ENCODE measurements around the gene CPA2. TPM values are rescaled to one million over a fixed set of nuclear protein-coding genes. Genes with fewer than 3 reads are reported as not detected.
"Not testable (repeated sequence)": the region's sequence is repeated elsewhere in the genome, so short reads cannot be mapped to it uniquely, and the experiment has no call there.

CPA2 gene
- polyA plus RNA-seq, 1 donor = 28.4 TPM

GRCh38 chr7:130303982-130304381 is 37.3 kb downstream of the CPA2 start:
- H3K36me3 ChIP-seq (ENCODE audit: control insufficient read depth, insufficient read depth, low read length) = no peaks in the 10 kb centered on the region
- H3K4me3 ChIP-seq (ENCODE audit: low read length) = no peak overlapping the region
- H3K27me3 ChIP-seq (ENCODE audit: control insufficient read depth, insufficient read depth, low read length) = no peaks in the 10 kb centered on the region
- no peak for DNase-seq
- WGBS (ENCODE audit: insufficient coverage, low lambda C conversion rate) = no CpG with 5 or more reads among the region's 5 CpGs
- H3K4me1 ChIP-seq (ENCODE audit: control insufficient read depth, insufficient read depth, low read length) = no peaks in the 10 kb centered on the region
- H3K27ac ChIP-seq (ENCODE audit: low read length) = no peak overlapping the region
- no peaks in the 10 kb centered on the region for H3K9me3 ChIP-seq (ENCODE audit: control insufficient read depth, low read depth, low read length)

GRCh38 chr7:130304878-130305277 is 38.2 kb downstream of the CPA2 start:
- 100% methylated on average over 1 of the region's 3 CpGs for WGBS (ENCODE audit: insufficient coverage, low lambda C conversion rate)
- no peaks in the 10 kb centered on the region for H3K36me3 ChIP-seq (ENCODE audit: control insufficient read depth, insufficient read depth, low read length)
- no peak overlapping the region for H3K4me3 ChIP-seq (ENCODE audit: low read length)
- H3K27me3 ChIP-seq (ENCODE audit: control insufficient read depth, insufficient read depth, low read length) = no peaks in the 10 kb centered on the region
- no peak for DNase-seq
- H3K27ac ChIP-seq (ENCODE audit: low read length) = no peak overlapping the region
- H3K9me3 ChIP-seq (ENCODE audit: control insufficient read depth, low read depth, low read length) = no peaks in the 10 kb centered on the region
- no peaks in the 10 kb centered on the region for H3K4me1 ChIP-seq (ENCODE audit: control insufficient read depth, insufficient read depth, low read length)

DNA sequence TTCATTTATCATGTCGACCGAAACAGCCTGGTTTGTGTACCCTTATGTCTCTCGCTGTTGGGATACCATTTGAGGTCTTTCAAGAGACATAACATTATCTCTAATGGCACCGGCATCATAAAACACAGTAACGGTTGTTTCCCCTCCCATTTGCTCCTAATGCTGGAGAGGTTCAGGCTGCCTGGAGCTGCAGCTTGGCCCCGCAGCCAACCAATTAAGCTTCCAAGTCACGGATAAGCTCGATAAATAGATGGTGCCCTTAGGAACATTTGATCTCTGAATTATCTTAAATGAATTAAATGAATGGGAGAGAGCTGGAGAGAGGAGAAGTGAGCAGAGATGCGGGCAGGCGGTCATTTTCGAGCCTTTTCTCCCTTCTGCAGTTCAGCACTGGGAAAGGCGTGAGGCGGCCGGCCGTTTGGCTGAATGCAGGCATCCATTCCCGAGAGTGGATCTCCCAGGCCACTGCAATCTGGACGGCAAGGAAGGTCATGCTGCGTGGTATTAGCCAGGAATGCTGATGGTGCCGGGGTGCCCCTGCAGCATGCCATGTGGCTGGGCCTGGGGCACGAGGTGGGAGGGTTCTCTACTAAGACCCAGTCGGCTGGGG is 38.9 kb downstream of the CPA2 start:
- no peaks in the 10 kb centered on the region for H3K27me3 ChIP-seq (ENCODE audit: control insufficient read depth, insufficient read depth, low read length)
- DNase-seq = no peak
- H3K27ac ChIP-seq (ENCODE audit: low read length) = no peak overlapping the region
- no peaks in the 10 kb centered on the region for H3K36me3 ChIP-seq (ENCODE audit: control insufficient read depth, insufficient read depth, low read length)
- no peaks in the 10 kb centered on the region for H3K9me3 ChIP-seq (ENCODE audit: control insufficient read depth, low read depth, low read length)
- no peak overlapping the region for H3K4me3 ChIP-seq (ENCODE audit: low read length)
- H3K4me1 ChIP-seq (ENCODE audit: control insufficient read depth, insufficient read depth, low read length) = no peaks in the 10 kb centered on the region
- whole genome bisulfite sequencing (ENCODE audit: insufficient coverage, low lambda C conversion rate) = no CpG with 5 or more reads among the region's 21 CpGs

- no peaks in the 10 kb centered on the region for H3K36me3 ChIP-seq (ENCODE audit: control insufficient read depth, insufficient read depth, low read length)
- no peak for DNase-seq
- H3K27ac ChIP-seq (ENCODE audit: low read length) = no peak overlapping the region
- H3K4me1 ChIP-seq (ENCODE audit: control insufficient read depth, insufficient read depth, low read length) = no peaks in the 10 kb centered on the region
- H3K9me3 ChIP-seq (ENCODE audit: control insufficient read depth, low read depth, low read length) = no peaks in the 10 kb centered on the region
- no peaks in the 10 kb centered on the region for H3K27me3 ChIP-seq (ENCODE audit: control insufficient read depth, insufficient read depth, low read length)
- no CpG with 5 or more reads among the region's 6 CpGs for WGBS (ENCODE audit: insufficient coverage, low lambda C conversion rate)
- no peak overlapping the region for H3K4me3 ChIP-seq (ENCODE audit: low read length)
Observed at GRCh38 chr7:130309986-130310385, 43.3 kb downstream of the CPA2 start.

DNA sequence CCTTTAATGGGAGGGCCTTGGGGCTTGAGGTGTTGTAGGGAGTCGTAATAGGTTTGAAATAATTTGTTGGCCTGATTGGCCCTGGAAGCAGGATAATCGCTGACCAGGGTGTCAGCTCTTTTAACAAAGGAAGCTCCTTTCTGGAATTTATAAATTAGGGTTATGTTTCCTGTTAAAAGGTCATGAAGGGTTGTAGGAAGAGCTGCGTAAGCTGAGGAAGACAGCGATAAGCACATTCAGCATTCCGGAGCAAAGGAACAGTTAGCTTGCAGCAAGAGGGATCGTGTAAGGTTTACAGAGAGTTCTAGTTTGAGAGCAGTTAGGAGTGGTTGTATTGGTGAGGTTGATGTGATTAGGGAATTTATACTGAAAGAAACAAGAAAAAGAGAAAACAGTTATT is 47.6 kb downstream of the CPA2 start:
- WGBS (ENCODE audit: insufficient coverage, low lambda C conversion rate) = 100% methylated on average over 1 of the region's 6 CpGs
- DNase-seq = no peak
- Histone ChIP-seq H3K27ac (ENCODE audit: low read length) (no peak overlapping the region), H3K36me3 (ENCODE audit: control insufficient read depth, insufficient read depth, low read length) (no peaks in the 10 kb centered on the region), H3K9me3 (ENCODE audit: control insufficient read depth, low read depth, low read length) (no peaks in the 10 kb centered on the region), H3K4me1 (ENCODE audit: control insufficient read depth, insufficient read depth, low read length) (no peaks in the 10 kb centered on the region), H3K27me3 (ENCODE audit: control insufficient read depth, insufficient read depth, low read length) (no peaks in the 10 kb centered on the region), H3K4me3 (ENCODE audit: low read length) (no peak overlapping the region)

DNA sequence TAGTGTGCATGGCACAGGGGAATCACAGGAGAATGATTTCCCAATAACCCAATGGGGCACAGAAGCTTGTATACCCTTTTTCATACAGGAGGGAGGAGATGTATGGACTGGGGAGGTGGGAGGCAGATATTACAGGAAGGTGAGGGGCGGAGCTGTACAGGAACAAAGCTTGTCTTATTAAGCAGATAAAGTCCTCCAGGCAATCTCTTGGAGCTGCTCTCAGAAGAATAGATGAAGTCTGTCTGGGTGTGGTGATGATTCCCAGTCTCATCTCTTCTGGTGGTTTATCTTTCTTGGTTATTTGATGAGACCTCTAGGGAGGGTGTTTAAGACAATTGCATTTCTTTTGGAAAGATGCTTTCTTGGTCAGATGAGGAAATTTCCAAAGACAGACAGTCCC is 52.9 kb downstream of the CPA2 start:
- no peak overlapping the region for H3K4me3 ChIP-seq (ENCODE audit: low read length)
- no peaks in the 10 kb centered on the region for H3K9me3 ChIP-seq (ENCODE audit: control insufficient read depth, low read depth, low read length)
- H3K27ac ChIP-seq (ENCODE audit: low read length) = no peak overlapping the region
- no peaks in the 10 kb centered on the region for H3K27me3 ChIP-seq (ENCODE audit: control insufficient read depth, insufficient read depth, low read length)
- H3K36me3 ChIP-seq (ENCODE audit: control insufficient read depth, insufficient read depth, low read length) = no peaks in the 10 kb centered on the region
- DNase-seq = no peak
- no peaks in the 10 kb centered on the region for H3K4me1 ChIP-seq (ENCODE audit: control insufficient read depth, insufficient read depth, low read length)
- WGBS (ENCODE audit: insufficient coverage, low lambda C conversion rate) = no CpG with 5 or more reads among the region's 1 CpG

DNA sequence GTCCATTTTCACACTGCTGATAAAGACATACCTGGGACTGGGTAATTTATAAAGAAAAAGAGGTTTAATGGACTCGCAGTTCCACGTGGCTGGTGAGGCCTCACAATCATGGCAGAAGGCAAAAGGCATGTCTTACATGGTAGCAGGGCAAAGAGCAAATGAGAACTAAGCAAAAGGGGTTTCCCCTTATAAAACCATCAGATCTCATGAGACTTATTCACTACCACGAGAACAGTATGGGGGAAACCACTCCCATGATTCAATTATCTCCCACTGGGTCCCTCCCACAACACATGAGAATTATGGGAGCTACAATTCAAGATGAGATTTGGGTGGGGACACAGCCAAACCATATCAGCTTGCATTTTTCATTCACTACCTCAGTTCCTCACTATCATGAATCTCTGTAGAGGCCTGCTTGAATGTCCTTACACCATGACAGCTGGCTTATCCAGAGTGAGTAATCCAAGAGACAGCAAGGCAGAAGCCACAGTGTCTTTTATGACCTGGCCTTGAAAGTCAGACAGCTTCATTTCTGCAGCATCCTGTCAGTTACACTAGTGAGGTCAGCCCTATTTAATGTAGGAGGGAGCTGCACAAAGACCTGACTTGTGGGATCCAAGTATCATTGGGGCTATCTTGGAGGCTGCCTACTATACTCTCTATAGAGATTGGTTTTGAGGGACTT is 55.0 kb downstream of the CPA2 start:
- not testable (repeated sequence) for H3K27me3 ChIP-seq (ENCODE audit: control insufficient read depth, insufficient read depth, low read length); H3K4me3 ChIP-seq (ENCODE audit: low read length); H3K27ac ChIP-seq (ENCODE audit: low read length); DNase-seq; H3K9me3 ChIP-seq (ENCODE audit: control insufficient read depth, low read depth, low read length); H3K4me1 ChIP-seq (ENCODE audit: control insufficient read depth, insufficient read depth, low read length); H3K36me3 ChIP-seq (ENCODE audit: control insufficient read depth, insufficient read depth, low read length)
- no CpG with 5 or more reads among the region's 3 CpGs for WGBS (ENCODE audit: insufficient coverage, low lambda C conversion rate)

GRCh38 chr7:130322615-130323014 is 56.0 kb downstream of the CPA2 start:
- Histone ChIP-seq H3K27ac (ENCODE audit: low read length) (no peak overlapping the region), H3K4me1 (ENCODE audit: control insufficient read depth, insufficient read depth, low read length) (no peaks in the 10 kb centered on the region), H3K9me3 (ENCODE audit: control insufficient read depth, low read depth, low read length) (no peaks in the 10 kb centered on the region), H3K36me3 (ENCODE audit: control insufficient read depth, insufficient read depth, low read length) (no peaks in the 10 kb centered on the region), H3K27me3 (ENCODE audit: control insufficient read depth, insufficient read depth, low read length) (no peaks in the 10 kb centered on the region), H3K4me3 (ENCODE audit: low read length) (no peak overlapping the region)
- WGBS (ENCODE audit: insufficient coverage, low lambda C conversion rate) = no CpG with 5 or more reads among the region's 7 CpGs
- no peak for DNase-seq

DNA sequence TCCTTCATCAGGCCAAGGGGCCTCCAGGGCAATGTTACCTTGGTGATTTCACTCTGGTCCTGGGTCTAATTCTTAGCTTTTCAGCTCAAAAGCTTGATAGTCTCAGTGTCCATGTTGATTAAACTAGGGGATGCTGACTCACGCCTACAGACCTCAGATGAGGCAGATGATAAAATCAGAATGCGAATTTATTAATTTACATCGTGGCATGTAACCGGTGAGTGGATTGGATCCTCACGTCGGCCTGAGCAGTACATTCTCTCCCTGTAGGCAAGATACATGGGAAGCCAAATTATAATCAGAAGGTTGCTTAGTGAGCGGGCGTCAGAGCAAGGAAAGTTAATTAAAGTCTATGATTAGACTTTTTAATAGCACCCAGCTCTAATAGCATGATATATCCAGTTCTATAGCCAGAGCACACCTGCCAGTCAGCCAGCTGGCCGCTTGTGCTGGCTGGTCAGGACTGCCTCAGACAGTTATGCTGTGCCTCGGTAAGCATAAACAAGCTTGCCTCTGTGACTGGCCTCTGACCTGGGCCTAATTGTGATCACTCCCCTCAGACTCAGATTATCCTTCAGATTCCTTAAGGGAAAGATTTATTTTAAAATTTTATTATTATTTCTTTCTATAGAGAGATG is 57.8 kb downstream of the CPA2 start:
- Histone ChIP-seq H3K36me3 (ENCODE audit: control insufficient read depth, insufficient read depth, low read length) (no peaks in the 10 kb centered on the region), H3K27ac (ENCODE audit: low read length) (no peak overlapping the region), H3K9me3 (ENCODE audit: control insufficient read depth, low read depth, low read length) (no peaks in the 10 kb centered on the region), H3K27me3 (ENCODE audit: control insufficient read depth, insufficient read depth, low read length) (no peaks in the 10 kb centered on the region), H3K4me3 (ENCODE audit: low read length) (no peak overlapping the region), H3K4me1 (ENCODE audit: control insufficient read depth, insufficient read depth, low read length) (no peaks in the 10 kb centered on the region)
- no peak for DNase-seq
- WGBS (ENCODE audit: insufficient coverage, low lambda C conversion rate) = no CpG with 5 or more reads among the region's 10 CpGs

- H3K9me3 ChIP-seq (ENCODE audit: control insufficient read depth, low read depth, low read length) = no peaks in the 10 kb centered on the region
- 55% methylated on average over 2 of the region's 3 CpGs for WGBS (ENCODE audit: insufficient coverage, low lambda C conversion rate)
- no peak for DNase-seq
- no peak overlapping the region for H3K27ac ChIP-seq (ENCODE audit: low read length)
- H3K36me3 ChIP-seq (ENCODE audit: control insufficient read depth, insufficient read depth, low read length) = no peaks in the 10 kb centered on the region
- no peak overlapping the region for H3K4me3 ChIP-seq (ENCODE audit: low read length)
- no peaks in the 10 kb centered on the region for H3K4me1 ChIP-seq (ENCODE audit: control insufficient read depth, insufficient read depth, low read length)
- no peaks in the 10 kb centered on the region for H3K27me3 ChIP-seq (ENCODE audit: control insufficient read depth, insufficient read depth, low read length)
Observed at GRCh38 chr7:130329681-130330080, 63.0 kb downstream of the CPA2 start.

All from large intestine (tissue), 3 donors.